Smooth muscle cell (in vitro differentiated cells): ENCODE results near the gene CARD18. TPM values are rescaled to one million over a fixed set of nuclear protein-coding genes. Genes with fewer than 3 reads are reported as not detected.
A peak's percentile ranks its signal among the peaks of the same experiment; 100 is the strongest.
"Not testable (repeated sequence)": the region's sequence is repeated elsewhere in the genome, so short reads cannot be mapped to it uniquely, and the experiment has no call there.

Experiments
- DNase-seq: peaks from one replicate; lab custom pipeline; 2025; ENCODE audit not compliant: unreplicated experiment; lab: John Stamatoyannopoulos, UW
- H2AFZ ChIP-seq: fragments of 200-600 bp; sonication (generic); 2 replicates; pipeline ENCODE4 v1.6.0; 2016; ENCODE audit warnings: antibody characterized with exemption, low read depth, mild to moderate bottlenecking
- H3F3A ChIP-seq: fragments of 200-600 bp; sonication (generic); 2 replicates; pipeline ENCODE4 v1.6.0; 2017; ENCODE audit warnings: antibody characterized with exemption, low read depth
- H3K27ac ChIP-seq: fragments of 200-600 bp; sonication (generic); 2 replicates; pipeline ENCODE4 v1.5.1; 2016; ENCODE audit warnings: low read depth, mild to moderate bottlenecking
- H3K27me3 ChIP-seq: fragments of 200-600 bp; sonication (generic); 2 replicates; pipeline ENCODE4 v1.6.1; 2016; ENCODE audit warnings: low read depth, mild to moderate bottlenecking
- H3K36me3 ChIP-seq: fragments of 200-600 bp; sonication (generic); 2 replicates; pipeline ENCODE4 v1.5.1; 2016; ENCODE audit warnings: low read depth
- H3K4me1 ChIP-seq: fragments of 200-600 bp; sonication (generic); 2 replicates; pipeline ENCODE4 v1.5.1; 2016; ENCODE audit warnings: low read depth
- H3K4me2 ChIP-seq: fragments of 200-600 bp; sonication (generic); 2 replicates; pipeline ENCODE4 v1.6.0; 2016; ENCODE audit warnings: mild to moderate bottlenecking
- H3K4me3 ChIP-seq: fragments of 200-600 bp; sonication (generic); 2 replicates; pipeline ENCODE4 v1.5.1; 2016; ENCODE audit warnings: mild to moderate bottlenecking
- H3K79me2 ChIP-seq: fragments of 200-600 bp; sonication (generic); 2 replicates; pipeline ENCODE4 v1.6.0; 2016; ENCODE audit warnings: low read depth, mild to moderate bottlenecking
- H3K9ac ChIP-seq: fragments of 200-600 bp; sonication (generic); 2 replicates; pipeline ENCODE4 v1.6.0; 2016; ENCODE audit warnings: low read depth
- H3K9me3 ChIP-seq: fragments of 200-600 bp; sonication (generic); replicated peaks from 2 replicates; pipeline ENCODE4 v1.5.1; 2016; ENCODE audit warnings: low read depth
- H4K20me1 ChIP-seq: fragments of 200-600 bp; sonication (generic); 2 replicates; pipeline ENCODE4 v1.6.0; 2016; ENCODE audit warnings: low read depth
- CTCF ChIP-seq: fragments of 200-600 bp; sonication (generic); IDR thresholded peaks from 2 replicates; pipeline ENCODE4 v1.5.1; 2017; ENCODE audit warnings: borderline replicate concordance, mild to moderate bottlenecking, antibody characterized with exemption; ENCODE audit not compliant: insufficient read depth, poor library complexity, severe bottlenecking
- WGBS: methylation state at CpG from one replicate; pipeline ENCODE4 v1.1.7; 2016; ENCODE audit warnings: low lambda C conversion rate; 5-methylcytosine and 5-hydroxymethylcytosine counted together
- polyA plus RNA-seq: library from polyadenylated mRNA; unstranded; fragments of >200 nt; fragmentation: Nextera tagmentation; extraction: Ambion mirVana; gene quantifications from 2 replicates; pipeline ENCODE4 v1.2.1, GENCODE V29; 2016
- total RNA-seq: library from RNA; depleted of rRNA; stranded (reverse); fragments of >200 nt; gene quantifications from 2 replicates; pipeline ENCODE4 v1.2.3, GENCODE V29; 2014

The CARD18 gene
- total and polyA plus RNA-seq, 2 experiments from 2014 or later: not detected

DNA sequence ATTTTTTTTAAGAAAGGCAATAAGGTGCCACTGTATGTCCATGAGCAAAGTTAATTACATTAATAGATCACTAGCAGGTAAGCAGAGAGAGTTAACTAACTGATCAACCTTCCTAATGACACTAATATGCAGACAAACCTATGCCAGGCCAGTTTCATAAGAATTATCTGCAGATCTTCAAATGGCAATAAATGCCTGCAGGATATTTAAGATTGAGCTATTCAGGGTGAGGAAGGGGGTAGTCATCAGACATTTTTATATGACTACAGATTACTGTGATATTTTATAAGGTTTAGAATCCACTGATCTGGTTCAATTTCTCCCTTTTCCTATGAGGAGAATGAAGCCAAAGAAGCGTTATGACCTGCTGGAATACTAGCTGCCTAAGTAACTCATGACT lies 30.2 kb downstream of the CARD18 start:
- H3K4me2 ChIP-seq: no peak overlapping the region
- H3K36me3 ChIP-seq: no peaks in the 10 kb centered on the region
- no peak for DNase-seq
- H3K27me3 ChIP-seq: no peaks in the 10 kb centered on the region
- no peaks in the 10 kb centered on the region for H4K20me1 ChIP-seq
- no peaks in the 10 kb centered on the region for H3K79me2 ChIP-seq
- no peaks in the 10 kb centered on the region for H3F3A ChIP-seq
- no peak overlapping the region for H3K9ac ChIP-seq
- 92% methylated on average over 1 of the region's 1 CpG for WGBS
- no peak overlapping the region for H3K4me3 ChIP-seq
- no peak overlapping the region for H3K27ac ChIP-seq
- no peak overlapping the region for H2AFZ ChIP-seq
- no peaks in the 10 kb centered on the region for H3K4me1 ChIP-seq
- TF ChIP-seq CTCF: no peak
- H3K9me3 ChIP-seq: no peaks in the 10 kb centered on the region

DNA sequence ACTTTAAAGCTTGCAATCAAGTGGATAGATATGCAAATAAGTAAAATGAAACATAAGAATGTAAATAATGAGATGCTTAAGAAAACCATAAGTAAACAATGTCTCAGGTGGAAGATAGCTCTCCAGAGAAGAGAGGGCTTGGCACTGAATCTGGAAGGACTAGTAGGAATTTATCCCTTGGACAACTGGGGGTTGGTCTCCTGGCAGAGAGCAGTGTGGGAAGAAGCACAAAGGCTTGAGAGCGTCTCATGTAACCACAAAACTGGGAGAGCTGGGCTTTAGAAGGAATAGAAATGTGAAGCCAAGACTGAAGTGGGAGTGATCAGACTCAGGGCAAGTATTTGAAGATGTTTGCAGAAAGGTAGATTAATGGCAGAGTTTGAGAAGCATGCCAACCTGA lies 31.3 kb downstream of the CARD18 start:
- Histone ChIP-seq H4K20me1 (no peaks in the 10 kb centered on the region), H3K4me3 (no peak overlapping the region), H3K36me3 (no peaks in the 10 kb centered on the region), H3K27me3 (no peaks in the 10 kb centered on the region), H3K9ac (no peak overlapping the region), H3K79me2 (no peaks in the 10 kb centered on the region), H3K4me2 (no peak overlapping the region), H3K9me3 (no peaks in the 10 kb centered on the region), H3K4me1 (no peaks in the 10 kb centered on the region), H3F3A (no peaks in the 10 kb centered on the region), H3K27ac (no peak overlapping the region), H2AFZ (no peak overlapping the region)
- DNase-seq: no peak
- no peak for TF ChIP-seq CTCF
- WGBS: 65% methylated on average over 1 of the region's 1 CpG

- H3K4me2 ChIP-seq: peak overlapping the region; percentile 36
- DNase-seq, H3K27ac ChIP-seq, H3K36me3 ChIP-seq, H2AFZ ChIP-seq, H3K4me1 ChIP-seq, H4K20me1 ChIP-seq, H3K9me3 ChIP-seq, H3K79me2 ChIP-seq, H3K4me3 ChIP-seq, H3F3A ChIP-seq, H3K27me3 ChIP-seq, H3K9ac ChIP-seq: not testable (repeated sequence)
- WGBS: 54% methylated on average over 8 of the region's 8 CpGs
Measured at GRCh38 chr11:105107226-105107825, 32.2 kb downstream of the CARD18 start.

DNA sequence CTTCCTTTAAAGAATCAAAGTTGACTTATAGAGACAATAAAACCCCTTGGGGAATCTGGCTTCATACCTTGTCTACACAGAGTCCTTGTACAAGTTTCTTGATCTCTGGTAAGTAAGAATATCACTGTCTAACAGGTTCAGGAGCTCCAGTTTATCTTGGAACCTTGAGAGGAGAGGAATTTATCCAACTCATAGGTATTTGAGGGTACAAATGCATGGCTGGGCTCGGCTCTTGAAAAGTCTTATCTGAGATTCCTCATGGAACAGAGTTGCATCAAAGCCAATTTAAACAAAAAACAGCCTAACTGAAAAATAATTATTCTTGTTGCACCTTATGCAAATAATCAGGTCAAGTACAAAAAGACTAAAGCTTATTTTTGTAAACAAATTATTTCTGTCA lies 33.4 kb downstream of the CARD18 start:
- no peak overlapping the region for H3K27ac ChIP-seq
- DNase-seq: no peak
- H3K36me3 ChIP-seq: no peaks in the 10 kb centered on the region
- no peak overlapping the region for H3K9ac ChIP-seq
- H3K4me2 ChIP-seq: no peak overlapping the region
- no peaks in the 10 kb centered on the region for H4K20me1 ChIP-seq
- no peaks in the 10 kb centered on the region for H3K27me3 ChIP-seq
- 88% methylated on average over 1 of the region's 1 CpG for WGBS
- H3K4me3 ChIP-seq: no peak overlapping the region
- H3K79me2 ChIP-seq: no peaks in the 10 kb centered on the region
- H3K9me3 ChIP-seq: no peaks in the 10 kb centered on the region
- H3K4me1 ChIP-seq: no peaks in the 10 kb centered on the region
- H2AFZ ChIP-seq: no peak overlapping the region
- no peak for TF ChIP-seq CTCF
- no peaks in the 10 kb centered on the region for H3F3A ChIP-seq
